ENCODE data around the gene CHSY3.

Gene CHSY3

GRCh38 chr5:130102960-130103359 is 198.7 kb downstream of the CHSY3 start:
- DNase-seq = no peak

GRCh38 chr5:130104895-130105688 is 200.8 kb downstream of the CHSY3 start:
- no peak for DNase-seq

- DNase-seq = no peak
Observed at GRCh38 chr5:130106480-130106879, 202.2 kb downstream of the CHSY3 start.

GRCh38 chr5:130109152-130109551 is 204.9 kb downstream of the CHSY3 start:
- DNase-seq = no peak

GRCh38 chr5:130110328-130110727 is 206.1 kb downstream of the CHSY3 start:
- DNase-seq = no peak

GRCh38 chr5:130111746-130112145 is 207.5 kb downstream of the CHSY3 start:
- no peak for DNase-seq

GRCh38 chr5:130112246-130112645 is 208.0 kb downstream of the CHSY3 start:
- no peak for DNase-seq

GRCh38 chr5:130115686-130116085 is 211.4 kb downstream of the CHSY3 start:
- no peak for DNase-seq

GRCh38 chr5:130116462-130116861 is 212.2 kb downstream of the CHSY3 start:
- no peak for DNase-seq

- DNase-seq = no peak
Observed at GRCh38 chr5:130116972-130117371, 212.7 kb downstream of the CHSY3 start.

- no peak for DNase-seq
Observed at GRCh38 chr5:130126746-130127145, 222.5 kb downstream of the CHSY3 start.

- DNase-seq = no peak
Observed at GRCh38 chr5:130135506-130135905, 231.2 kb downstream of the CHSY3 start.

GRCh38 chr5:130136300-130136699 is 232.0 kb downstream of the CHSY3 start:
- no peak for DNase-seq

- no peak for DNase-seq
Observed at GRCh38 chr5:130137681-130138080, 233.4 kb downstream of the CHSY3 start.

- no peak for DNase-seq
Observed at GRCh38 chr5:130138406-130139045, 234.3 kb downstream of the CHSY3 start.

GRCh38 chr5:130141659-130142320 is 237.5 kb downstream of the CHSY3 start:
- no peak for DNase-seq

GRCh38 chr5:130151239-130151638 is 247.0 kb downstream of the CHSY3 start:
- no peak for DNase-seq

- no peak for DNase-seq
Observed at GRCh38 chr5:130155345-130156011, 251.2 kb downstream of the CHSY3 start.

GRCh38 chr5:130158036-130158435 is 253.8 kb downstream of the CHSY3 start:
- no peak for DNase-seq

- DNase-seq = no peak
Observed at GRCh38 chr5:130159968-130160367, 255.7 kb downstream of the CHSY3 start.

GRCh38 chr5:130164966-130165365 is 260.7 kb downstream of the CHSY3 start:
- no peak for DNase-seq

GRCh38 chr5:130166839-130167490 is 262.7 kb downstream of the CHSY3 start:
- DNase-seq = no peak

GRCh38 chr5:130168211-130168610 is 263.9 kb downstream of the CHSY3 start:
- no peak for DNase-seq

Measured in NCI-H2081 treated with DMSO at 0.1 percent for 48 hours (cell line).